Measurements from ENCODE around the gene CXCR5. TPM values are rescaled to one million over a fixed set of nuclear protein-coding genes. Genes with fewer than 3 reads are reported as not detected.

CXCR5 gene
- total and polyA plus RNA-seq, 10 of the 15 experiments (the other 5 are each of a cell fraction or from before 2014, with no cell fraction given) = 0.03 to 0.63 (median 0.25) TPM

GRCh38 chr11:118886681-118887111, 3.0 kb downstream of the CXCR5 start (continued):
- peak; percentile 80 for TF ChIP-seq CREB1 (IDR thresholded peaks at IDR 0.05; ENCODE audit: low read depth)
- TF ChIP-seq RELB (IDR thresholded peaks at IDR 0.05; ENCODE audit: low read depth) = peak; percentile 70; the same call in 1 of the 2 replicates
- no peak for TF ChIP-seq WRNIP1 (IDR thresholded peaks at IDR 0.05; ENCODE audit: borderline replicate concordance, low read depth, low read length)
- no peak for TF ChIP-seq BCLAF1 (IDR thresholded peaks at IDR 0.05)
- TF ChIP-seq IKZF1 (conservative IDR thresholded peaks at IDR 0.05) = peak; percentile 63
- peak; percentile 57; the same call in 1 of the 2 replicates for TF ChIP-seq CREM (IDR thresholded peaks at IDR 0.05; ENCODE audit: low read depth)
- TF ChIP-seq EP300 (IDR thresholded peaks at IDR 0.05; ENCODE audit: borderline replicate concordance in 1 of 2, control insufficient read depth in 1 of 2, low read depth in 2 of 2, low read length in 2 of 2) = peak in 1 of 2 experiments; percentile 58; a peak in 2 of 4 replicates
- no peak for TF ChIP-seq SUPT20H (IDR thresholded peaks at IDR 0.05; ENCODE audit: borderline replicate concordance, control insufficient read depth, low read depth, low read length)
- peak; percentile 62; the same call in 1 of the 2 replicates for TF ChIP-seq RAD51 (IDR thresholded peaks at IDR 0.05)
- TF ChIP-seq EED (IDR thresholded peaks at IDR 0.05; ENCODE audit: low read depth) = peak; percentile 81
- peak; percentile 51 for TF ChIP-seq MEF2B (IDR thresholded peaks at IDR 0.05; ENCODE audit: partially characterized antibody, poor library complexity, severe bottlenecking)
- no peak for TF ChIP-seq ZNF592 (IDR thresholded peaks at IDR 0.05)
